Glomerular endothelial cell (primary cell): ENCODE measurements around the gene IKBKE. TPM values are rescaled to one million over a fixed set of nuclear protein-coding genes. Genes with fewer than 3 reads are reported as not detected.

Source experiments
- DNase-seq: peaks from one replicate; pipeline ENCODE4 v3.0.0-alpha.2; 2011; ENCODE audit warnings: low read depth, low spot score; ENCODE audit errors: extremely low read depth
- total RNA-seq: library from RNA; depleted of rRNA; stranded (reverse); fragments of >200 nt; gene quantifications from 2 replicates; pipeline ENCODE4 v1.2.3, GENCODE V29; 2015

IKBKE gene
- total RNA-seq: 12.3 and 14.7 TPM in 2 replicates

DNA sequence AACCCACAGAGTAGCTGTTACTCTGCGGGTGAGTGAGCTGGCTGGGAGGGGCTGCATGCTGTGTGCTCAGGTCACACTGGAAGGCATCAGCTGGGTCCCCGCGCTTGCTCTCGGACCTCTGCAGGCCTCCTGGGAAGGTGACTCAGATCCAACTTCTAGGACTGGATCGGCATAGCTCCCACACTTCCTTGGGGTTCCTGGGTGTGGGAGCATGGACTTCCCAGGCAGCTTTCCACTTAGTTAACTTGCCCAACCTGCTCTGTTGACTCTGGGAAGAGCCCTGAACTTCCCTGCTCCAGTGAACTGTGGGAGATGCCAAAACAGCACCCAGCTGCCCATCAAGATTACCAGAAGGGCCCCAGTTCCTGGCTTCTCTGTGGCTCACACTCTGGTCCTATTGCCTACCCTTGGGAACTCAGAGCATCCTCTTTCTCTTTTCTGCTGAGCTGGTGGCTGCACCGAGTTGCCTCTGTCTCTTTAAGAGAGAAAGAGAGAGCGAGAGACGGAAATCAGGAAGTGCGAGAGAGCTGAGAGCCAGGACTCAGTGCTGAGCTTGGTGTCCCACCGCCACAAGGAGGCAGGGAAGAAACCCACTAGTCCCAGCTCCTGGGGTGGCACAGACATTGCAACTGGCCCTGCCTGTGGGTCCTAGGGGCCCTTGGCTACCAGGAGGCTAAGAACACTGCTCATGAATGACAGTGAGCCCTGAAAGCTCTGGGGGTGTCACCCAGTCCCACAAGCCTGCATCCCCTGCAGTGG is at the start of gene IKBKE:
TSS of gene IKBKE (plus strand) at position 544 of the 759 bp plus-strand sequence. CDS start 2,752 bp downstream, outside the sequence.
- no peak for DNase-seq

DNA sequence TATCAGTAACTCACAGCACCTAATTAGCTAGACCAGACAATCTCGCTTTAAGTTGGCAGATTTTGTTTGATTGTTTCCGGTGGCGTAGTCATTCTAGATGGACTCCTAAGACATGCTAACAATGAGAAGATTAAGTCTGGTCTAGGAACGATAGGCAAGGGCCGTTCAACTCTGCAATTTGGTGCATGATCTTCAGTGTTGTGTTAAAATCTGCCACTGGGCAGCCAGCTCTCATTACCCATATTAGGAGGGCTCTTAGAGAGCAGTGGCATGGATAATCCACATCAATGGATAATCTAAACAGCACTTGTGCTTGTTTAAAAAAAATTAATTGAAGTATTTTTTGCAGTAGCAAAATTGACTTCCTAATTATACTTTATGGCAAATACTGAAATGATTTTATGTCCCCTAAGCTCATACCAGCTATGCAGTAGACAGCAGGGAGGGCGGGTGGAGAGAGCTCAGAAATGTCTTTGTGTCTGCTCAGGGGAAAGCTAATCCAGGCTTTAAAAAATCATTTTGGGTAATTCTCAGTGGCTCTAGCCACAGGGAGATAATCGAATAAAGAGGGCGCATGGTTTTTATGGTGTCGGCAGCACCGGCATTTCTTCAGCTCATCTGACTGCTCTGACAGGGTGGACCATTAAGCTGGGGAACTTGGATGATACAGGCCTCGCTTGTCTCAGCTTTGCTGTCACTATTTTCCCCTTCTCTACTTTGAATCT is 48.5 kb upstream of the IKBKE start:
- DNase-seq: no peak

DNA sequence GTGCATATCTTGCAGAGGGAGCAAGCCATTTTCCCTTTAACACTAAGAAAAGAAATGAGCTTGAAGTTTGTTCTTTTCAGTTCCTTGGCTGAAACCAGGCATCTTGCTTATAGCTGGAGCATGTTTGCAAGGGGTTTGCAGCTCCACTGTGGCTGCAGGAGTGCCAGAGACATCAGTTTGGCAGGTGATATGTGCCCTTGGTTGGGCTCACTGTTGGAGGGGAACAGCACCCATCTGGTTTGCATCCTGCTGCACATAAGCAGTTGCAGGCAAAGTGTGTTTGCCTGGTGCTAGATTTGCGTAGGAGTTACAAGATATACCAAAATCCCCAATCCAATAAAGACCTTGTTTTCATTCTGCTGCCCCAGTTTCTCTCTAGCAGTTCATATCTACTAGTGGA is 47.8 kb upstream of the IKBKE start:
- DNase-seq: no peak

DNA sequence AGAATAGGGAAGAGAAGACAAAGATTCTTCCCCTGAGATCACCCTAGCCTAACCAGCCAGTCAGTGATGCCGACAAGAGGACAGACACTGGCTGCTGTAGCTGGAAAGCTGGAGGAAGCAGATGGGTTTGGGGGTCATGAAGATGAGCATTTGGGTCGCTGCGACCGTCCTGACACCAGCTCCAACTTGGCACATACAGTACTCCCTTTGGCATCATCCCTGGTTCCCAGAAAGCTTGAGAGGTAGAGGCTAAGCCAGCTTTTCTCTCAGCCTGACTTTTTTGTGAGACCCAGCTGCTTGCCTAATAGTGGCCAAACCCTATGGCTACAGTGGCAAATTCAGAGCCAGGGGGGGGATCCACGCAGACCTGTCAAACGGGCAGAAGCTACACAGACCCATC is 43.0 kb upstream of the IKBKE start:
- no peak for DNase-seq

DNA sequence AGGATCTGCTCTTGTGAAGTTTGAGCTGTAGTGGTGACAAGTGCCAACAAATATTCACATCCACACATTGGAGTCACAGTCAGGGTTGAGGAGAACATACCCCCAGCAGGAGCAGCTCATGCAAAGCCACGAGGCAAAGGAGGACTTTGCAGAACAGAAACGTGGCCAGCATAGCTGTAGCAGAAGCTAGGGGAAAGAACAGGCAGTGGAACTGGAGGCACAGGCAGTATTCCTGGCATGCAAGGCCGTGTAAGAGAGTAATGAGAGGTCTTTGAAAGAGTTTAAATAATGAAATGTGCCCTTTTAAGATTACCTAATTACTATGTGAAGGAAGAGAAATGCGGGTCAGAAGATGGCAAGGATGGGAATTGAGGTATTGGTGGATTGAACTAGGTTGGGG is 40.9 kb upstream of the IKBKE start:
- DNase-seq: no peak

DNA sequence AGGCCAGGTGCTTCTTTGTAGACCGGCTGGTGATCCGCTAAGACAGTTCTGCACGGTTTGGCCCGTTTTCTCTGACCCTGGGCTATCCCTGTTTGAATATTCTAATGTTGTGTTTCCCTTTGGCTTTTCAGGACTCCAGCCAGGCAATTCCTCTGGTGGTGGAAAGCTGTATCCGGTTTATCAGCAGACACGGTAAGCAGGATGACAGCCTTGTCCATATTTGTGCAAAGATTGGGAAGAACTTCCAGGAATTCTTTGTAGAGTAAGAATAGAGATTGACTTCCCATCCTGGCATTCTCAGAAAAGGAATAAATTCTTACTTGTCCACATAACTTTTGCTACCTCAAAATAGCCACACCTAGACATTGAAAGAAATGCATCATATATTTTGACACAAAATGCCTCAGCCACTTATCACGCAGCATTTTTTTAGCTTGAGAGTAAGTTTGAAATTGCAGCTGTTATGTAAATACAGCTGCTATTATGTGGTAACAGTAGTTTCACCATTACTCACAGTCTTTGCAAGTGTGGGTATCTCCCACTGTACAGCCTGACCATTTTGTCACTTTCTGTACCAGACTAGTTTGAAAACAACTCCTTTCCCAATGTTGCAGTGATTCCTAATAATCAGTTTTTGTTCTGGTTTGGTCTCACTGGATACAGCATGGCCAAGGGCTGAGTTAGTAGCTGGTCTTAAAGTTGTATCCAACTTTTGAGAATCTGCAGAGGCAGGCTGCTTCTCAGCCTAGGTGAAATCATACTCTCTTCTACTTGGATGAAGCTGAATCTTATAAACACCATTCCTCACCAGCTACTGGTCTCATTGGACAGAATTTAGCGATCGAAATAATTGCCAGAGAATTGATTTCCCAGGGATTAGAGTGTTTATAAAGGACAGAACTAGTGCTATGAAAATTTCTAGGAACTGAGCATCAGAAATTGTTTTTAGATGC is 40.0 kb upstream of the IKBKE start:
- peak; percentile 86 for DNase-seq

DNA sequence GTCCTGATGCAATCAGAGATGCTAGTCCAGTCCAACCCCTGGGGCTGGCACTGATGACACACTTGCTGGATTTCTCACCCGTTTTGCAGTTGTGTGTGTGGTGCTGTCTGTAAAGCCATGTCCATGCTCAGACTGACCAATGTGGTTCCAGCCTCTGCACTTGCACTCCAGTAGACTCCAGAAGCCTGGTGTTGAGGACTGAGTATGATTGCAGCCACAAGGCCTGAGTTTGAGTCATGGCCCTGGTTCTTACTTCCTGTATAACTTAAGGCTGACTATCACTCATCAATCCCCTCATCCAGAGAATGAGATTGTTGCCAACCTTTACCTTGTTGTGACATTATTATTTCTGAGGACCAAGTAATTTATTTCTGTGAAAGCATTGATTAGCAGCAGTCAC is 34.8 kb upstream of the IKBKE start:
- DNase-seq: no peak

DNA sequence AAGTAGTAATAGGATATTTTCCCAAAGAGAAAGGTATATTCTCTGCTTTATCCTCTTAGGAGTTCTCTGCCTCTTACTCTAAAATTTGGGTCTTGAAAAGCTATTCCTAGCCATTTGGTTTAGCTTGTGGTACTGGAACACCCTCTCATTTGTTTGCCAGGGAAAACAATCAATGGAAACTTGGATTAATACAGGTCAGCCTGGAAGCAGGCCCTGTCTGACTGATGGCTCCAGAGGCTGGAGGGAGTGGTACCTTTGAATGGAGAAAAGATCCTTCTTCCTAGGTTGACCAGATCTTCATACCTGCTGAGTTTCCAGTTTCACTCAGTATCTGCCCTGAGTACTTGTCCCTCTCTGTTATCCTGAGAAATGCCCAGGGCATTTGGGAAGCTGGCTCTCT is 31.7 kb upstream of the IKBKE start:
- no peak for DNase-seq

DNA sequence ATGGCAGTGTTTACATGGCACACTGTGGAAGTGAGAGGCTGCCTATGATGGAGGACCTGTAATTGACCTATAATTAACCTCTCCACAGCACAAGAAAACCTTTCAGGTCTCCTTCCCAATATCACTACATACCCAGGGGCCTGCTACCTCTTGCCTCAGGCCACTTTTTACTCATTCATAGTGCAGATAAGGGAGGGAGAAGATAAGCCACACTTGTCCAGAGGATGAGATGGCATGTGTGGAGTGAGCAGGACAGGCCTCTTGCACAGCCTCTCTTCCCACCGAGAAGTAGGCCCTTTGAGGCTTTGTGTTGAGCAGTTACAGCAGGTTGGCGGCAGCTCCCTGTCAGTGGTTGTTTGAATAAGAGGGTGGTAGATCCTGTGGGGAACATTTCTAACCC is 31.1 kb upstream of the IKBKE start:
- DNase-seq: no peak

DNA sequence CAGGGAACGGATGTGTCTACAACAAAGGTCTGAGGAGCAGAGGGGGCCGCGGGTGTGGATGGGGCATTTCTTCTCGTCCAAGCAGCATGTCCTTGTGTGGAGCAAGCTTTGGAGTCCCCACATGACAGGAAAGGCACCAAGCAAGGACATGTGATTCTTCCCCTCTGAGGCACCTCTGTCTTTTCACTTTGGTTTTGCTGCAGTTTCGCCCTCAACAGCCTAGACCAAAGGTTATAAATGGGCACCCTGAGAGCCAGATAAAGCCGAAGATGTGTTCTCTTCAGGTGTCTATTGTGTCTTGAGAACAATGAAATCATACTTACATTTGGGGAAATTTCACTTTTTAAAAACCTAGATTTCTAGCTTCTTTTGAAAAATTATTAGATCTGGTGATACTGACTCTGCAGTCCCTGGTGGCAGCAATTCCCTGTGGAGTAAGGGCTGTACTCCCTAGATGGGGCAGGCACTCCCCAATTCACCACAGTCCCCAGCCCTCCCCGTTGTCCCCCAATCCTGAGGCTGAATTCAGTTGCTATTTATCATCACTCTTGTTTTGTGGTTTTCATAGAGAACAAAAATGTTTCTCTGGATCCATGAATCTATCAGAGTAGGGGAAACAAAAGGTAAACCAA is 28.8 kb upstream of the IKBKE start:
- DNase-seq: no peak

DNA sequence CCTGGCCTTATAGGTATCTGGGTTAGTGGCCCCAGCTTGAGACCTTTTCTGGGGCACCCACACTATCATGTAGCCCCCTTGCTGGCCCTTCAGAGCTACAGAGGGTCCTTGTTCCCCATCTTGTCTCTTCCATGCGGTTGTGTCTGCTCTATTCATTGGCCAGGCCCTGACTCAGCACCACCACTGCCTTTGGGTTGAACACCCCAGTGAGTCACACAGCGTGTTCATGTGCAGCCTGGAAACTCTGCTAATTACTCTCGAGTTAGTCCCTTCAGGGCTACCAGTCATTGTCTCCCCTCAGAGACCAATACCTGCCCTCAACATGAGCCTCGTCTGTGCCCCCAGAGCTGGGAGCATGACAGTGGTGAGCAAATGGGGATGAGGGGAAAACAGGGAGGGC is 28.2 kb upstream of the IKBKE start:
- no peak for DNase-seq

DNA sequence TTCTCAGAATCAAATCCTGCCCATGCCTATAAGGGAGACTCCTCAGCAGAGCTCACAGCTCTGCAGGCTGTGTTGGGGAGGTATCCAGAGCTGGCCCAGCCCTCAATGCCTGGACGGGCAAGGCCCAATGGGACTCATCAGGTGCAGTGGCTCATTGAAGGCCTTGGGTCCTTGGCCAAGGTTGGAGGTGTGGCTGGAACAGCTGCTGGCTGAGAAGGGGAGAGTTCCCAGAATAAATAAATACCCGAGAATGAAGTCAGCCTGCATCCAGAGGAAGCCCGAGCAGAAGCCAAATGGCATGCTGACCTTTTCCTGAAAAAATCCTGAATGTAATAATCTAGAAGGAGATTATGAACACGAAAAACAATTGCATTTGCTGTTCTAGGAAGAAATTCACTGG is 25.2 kb upstream of the IKBKE start:
- no peak for DNase-seq

DNA sequence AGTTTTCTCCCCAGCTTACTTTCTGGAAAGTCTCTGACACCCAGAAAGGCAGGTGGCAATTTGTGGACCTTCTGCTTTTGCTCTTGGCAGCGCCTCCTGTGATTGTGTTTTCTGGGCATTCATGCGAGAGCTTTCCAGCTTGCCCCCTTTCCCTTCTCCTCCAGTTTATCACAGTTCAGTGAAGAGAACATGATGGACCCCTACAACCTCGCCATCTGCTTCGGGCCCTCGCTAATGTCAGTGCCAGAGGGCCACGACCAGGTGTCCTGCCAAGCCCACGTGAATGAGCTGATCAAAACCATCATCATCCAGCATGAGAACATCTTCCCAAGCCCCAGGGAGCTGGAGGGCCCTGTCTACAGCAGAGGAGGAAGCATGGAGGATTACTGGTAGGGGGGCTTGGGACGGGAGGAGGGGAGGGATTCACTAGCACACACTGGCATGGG is 24.3 kb upstream of the IKBKE start:
- DNase-seq: no peak

DNA sequence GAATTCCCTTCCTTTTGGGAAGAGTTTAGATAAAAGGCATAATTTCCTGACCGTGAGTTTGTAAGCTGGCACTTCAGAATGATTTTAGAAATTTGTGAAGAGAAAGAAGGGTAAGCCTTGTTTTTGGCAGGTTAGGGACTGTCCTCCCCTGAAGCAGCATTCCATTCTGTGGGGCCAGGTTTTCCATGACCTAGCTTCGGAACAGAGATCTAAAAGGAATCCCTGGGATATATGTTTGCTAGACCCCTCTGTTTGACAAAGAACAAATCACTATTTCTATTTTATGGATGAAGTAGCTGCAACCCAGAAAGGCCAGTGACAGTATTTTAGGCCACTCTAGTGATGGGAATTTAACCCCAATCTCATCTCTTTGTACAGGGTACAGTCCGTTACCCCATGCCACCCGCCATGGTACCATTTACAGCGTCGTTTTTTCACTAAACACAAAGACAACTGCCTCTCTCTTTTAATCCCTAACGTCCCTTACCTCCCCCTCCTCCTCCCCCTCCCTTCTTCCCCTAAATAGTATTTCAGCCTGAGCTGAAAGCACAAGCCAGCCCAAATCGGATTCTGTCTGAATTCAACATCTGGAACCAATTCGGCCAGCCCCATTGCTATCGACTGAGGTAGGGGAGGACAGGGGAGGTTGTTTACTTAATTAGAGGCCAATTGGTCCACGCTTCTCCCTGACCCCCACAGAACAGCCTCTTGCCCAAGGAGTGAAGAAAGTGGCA is 23.4 kb upstream of the IKBKE start:
- DNase-seq: no peak

DNA sequence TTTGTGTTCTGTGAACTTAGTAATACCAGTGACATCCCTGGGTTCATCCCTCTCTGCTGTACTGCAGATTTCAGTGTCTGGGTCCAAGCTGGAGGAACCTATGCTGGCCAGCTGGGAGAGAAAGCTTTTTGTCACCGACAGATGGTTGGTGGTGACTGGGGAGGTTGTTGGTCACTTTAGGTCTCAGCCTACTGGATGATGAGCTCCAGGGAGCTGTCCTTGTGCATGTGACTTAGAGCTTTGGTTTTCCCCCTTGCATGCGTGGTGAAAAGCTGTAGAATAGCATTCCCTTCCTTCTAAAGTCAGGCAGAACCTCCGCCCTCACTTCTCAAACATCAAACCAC is 22.9 kb upstream of the IKBKE start:
- DNase-seq: no peak

DNA sequence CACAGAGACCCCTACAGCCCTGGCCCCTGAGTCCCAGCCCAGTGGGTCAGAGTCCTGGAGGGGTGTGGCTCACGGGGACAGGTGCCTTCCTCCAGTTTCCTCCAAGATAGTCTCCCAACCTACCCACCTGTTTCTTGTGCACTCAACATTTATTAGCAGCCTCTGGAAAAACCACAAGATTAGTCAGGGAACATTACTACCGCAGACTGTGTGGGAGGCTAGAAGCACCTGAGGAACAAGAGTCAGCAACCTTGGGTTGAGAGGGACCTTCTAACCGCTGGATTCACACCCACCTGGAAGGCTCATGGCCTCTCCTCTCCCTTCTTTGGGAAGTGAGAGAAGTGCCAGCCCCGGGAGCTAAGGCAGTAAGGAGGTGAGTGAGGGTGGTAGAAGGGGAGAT is 22.5 kb upstream of the IKBKE start:
- no peak for DNase-seq

DNA sequence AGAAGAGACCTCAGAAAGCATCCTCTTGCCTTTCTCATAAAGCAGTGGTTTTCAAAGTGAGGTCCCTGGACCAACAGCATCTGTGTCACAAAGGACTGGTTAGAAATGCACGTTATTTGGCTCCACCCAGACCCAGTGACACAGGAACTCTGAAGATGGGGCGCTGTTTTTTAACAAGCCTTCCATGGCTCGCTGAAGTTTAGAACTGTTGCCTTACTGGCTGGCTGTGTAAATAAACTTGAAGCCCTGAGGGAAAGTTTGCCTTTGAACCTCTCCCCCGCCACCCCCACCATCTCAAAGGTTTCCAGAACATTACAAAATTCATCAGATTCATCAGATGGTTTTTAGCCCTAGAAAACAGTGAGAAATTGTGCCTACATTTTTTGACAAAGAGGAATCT is 21.8 kb upstream of the IKBKE start:
- no peak for DNase-seq

DNA sequence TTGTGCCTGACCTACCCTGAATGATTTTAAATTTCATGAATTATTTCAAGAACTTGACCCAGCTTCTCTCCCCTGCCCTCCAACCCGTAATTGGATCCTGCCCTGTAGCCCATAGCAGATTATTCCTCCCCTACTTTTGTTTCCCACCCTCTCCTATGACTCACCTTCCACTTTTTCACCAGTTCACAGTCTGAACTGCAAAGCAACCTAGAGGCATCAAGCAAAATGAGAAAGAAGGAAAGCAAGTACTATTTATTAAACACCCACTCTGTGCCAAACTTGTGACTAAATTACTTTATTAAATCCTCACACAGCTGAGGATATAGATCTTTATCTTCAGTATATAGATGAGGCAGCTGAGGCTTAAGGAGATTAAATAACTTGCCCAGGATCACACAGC is 20.7 kb upstream of the IKBKE start:
- DNase-seq: no peak

DNA sequence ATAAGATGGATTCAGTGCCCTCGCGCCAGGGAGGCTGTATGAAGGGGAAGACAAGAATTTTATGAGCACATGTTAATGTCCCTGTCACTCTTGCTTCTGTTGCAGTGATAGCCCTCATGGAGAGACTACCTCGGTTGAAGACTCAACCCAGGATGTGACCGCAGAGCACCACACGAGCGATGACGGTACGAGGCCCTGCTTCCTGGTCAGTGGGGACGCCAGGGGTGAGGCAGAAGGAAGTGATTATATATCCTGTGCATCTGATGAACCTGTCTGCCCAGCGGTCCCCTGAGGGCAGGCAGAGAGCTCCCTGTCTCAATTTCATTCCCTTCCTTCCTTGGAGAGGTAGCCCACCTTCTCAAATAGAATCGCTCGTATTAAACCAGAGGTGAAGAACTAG is 20.0 kb upstream of the IKBKE start:
- DNase-seq: no peak

DNA sequence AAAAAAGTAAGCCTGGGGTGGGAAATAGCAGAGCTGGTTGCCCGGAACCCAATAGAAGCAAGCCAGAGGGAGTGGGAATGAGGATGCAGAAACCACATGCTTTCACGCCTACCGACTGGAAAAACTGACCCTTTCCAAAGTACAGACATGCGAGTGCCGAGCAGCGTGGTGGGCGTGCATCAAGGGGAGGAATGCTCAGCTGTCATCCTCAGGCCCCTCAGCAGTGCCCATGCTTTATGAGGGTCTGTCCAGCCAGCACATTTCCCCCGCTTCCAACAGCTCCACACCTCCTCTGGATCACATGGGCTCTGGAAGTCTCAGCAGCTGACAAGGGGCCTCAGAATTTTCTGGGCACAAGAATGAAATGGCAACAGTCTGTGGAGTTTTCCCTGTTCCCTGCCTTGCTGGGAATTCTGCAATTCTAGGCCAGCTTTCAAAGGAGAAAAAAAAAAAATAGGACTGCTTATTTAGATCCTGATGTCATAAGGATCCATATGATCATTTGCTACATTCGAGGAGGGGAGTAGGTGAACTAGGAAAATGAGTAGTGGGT is 19.1 kb upstream of the IKBKE start:
- DNase-seq: no peak
